AG10803 (cell line): ENCODE measurements around the gene SPON1.
"Not testable (repeated sequence)": the region's sequence is repeated elsewhere in the genome, so short reads cannot be mapped to it uniquely, and the experiment has no call there.

Source experiments
- DNase-seq: peaks from one replicate; pipeline ENCODE4 v3.0.0; 2010; ENCODE audit warnings: low read depth
- H3K4me3 ChIP-seq: 2 replicates; pipeline ENCODE4 v1.5.1; 2011; ENCODE audit warnings: mild to moderate bottlenecking, low read length, control low read depth
- TF ChIP-seq, protein P1 (sequence below): conservative IDR thresholded peaks from 2 replicates; pipeline ENCODE4 v1.5.1; 2011; ENCODE audit warnings: mild to moderate bottlenecking, low read length, control low read depth, inconsistent platforms

SPON1 gene

DNA sequence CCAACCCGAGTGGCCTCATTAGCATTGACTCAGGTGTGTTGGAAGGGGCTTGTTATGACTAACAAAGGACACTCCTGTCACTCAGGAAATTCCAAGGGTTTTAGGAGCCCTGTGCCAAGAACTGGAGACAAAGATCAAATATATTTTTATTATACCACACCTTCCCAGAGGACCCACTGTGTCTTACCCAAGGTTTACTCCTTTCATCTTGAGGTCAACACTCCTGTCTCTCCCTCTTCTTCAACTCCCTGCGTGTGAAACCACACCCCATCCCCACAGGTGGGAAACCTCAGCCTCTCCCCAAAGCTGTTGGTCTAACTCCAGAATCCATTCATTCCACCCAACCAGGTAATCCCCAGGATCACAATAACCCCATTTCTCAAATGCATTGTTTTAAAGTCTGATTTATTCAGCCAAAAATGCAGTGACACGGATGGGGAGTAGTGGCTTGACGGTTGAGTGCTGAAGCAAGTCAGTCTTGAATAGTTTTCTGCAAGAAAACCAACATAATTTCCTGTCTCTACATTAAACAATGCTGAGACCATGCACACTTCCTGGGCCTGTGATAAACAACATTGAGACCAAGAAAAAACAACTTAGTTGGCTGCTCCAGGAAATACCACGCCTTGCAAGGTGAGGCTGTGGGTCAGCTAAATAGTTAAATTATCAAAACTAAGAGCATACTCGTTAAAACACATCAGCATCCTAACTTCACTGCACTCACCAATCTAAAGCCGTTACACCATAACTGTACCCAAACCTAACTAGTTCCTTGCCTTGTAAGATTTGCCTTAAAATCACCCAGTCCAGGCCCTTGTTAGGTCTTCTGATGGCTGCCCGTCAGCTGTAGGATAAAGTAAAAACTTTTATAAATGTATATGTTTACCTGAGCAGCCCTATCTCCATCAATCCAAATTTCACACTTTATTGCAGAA is 38.5 kb upstream of the SPON1 start:
- TF ChIP-seq, protein P1, sequence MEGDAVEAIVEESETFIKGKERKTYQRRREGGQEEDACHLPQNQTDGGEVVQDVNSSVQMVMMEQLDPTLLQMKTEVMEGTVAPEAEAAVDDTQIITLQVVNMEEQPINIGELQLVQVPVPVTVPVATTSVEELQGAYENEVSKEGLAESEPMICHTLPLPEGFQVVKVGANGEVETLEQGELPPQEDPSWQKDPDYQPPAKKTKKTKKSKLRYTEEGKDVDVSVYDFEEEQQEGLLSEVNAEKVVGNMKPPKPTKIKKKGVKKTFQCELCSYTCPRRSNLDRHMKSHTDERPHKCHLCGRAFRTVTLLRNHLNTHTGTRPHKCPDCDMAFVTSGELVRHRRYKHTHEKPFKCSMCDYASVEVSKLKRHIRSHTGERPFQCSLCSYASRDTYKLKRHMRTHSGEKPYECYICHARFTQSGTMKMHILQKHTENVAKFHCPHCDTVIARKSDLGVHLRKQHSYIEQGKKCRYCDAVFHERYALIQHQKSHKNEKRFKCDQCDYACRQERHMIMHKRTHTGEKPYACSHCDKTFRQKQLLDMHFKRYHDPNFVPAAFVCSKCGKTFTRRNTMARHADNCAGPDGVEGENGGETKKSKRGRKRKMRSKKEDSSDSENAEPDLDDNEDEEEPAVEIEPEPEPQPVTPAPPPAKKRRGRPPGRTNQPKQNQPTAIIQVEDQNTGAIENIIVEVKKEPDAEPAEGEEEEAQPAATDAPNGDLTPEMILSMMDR, result no peak
- DNase-seq, result no peak
- H3K4me3 ChIP-seq, result no peak overlapping the region

DNA sequence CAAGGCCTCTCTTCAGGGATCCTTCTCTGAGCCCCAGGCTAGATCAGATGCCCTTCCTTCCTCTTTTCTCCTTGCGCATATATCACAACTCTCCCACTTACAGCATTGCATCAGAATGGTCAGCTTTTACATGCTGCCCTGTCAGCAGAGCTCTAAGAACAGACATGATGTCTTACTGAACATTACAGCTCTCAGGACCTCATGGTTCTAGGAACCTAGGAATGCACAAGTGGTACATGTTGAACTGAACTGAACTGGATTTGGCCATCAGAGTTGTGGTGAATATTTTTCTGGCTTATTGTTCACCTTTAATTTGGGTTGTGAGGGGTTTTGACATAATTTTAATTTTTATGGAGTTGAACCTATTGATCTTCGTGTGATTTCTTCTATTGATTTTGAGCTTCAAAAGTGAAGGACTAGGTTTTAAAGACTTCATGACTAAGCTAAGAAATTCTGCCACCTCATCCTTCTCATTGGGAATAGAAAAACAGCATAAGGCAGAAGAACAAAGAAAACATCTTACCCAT is 37.7 kb upstream of the SPON1 start:
- DNase-seq, result no peak
- TF ChIP-seq, protein P1, result no peak
- no peak overlapping the region for H3K4me3 ChIP-seq

DNA sequence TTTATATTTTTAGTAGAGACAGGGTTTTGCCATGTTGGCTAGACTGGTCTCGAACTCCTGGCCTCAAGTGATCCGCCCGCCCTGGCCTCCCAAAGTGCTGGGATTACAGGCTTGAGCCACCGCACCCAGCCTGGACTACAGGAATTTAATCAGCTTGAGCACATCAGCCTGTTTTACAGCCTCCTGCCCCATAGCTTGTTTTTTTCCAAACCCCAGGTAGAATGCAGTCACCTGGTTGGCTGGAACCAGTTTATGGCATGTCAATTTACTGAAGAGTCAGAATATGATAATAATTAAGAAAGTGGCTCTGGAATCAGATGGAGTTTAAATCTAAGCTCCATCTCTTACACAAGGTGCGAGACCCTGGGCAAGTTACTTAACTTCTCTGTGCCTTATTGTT is 36.2 kb upstream of the SPON1 start:
- not testable (repeated sequence) for H3K4me3 ChIP-seq, DNase-seq

DNA sequence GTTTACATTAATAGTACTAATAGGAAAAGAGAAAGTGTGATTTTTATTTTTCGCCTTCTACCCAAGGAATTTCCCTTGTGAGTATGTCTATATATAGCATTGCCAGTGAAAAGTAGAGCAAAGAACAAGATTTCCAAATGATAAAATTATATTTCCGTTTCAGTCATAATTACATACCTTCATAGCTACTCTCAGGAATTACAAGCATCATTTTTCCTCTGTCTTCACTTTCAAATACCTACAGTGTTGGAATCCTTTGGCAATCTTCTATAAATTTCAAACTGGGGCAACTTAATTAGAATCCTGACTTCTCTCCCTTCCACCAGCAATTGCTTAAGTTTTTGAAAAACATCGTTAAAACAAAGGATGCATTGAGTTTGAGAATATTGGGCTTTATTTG is 35.5 kb upstream of the SPON1 start:
- H3K4me3 ChIP-seq, result no peak overlapping the region
- TF ChIP-seq, protein P1, result no peak
- DNase-seq, result no peak

DNA sequence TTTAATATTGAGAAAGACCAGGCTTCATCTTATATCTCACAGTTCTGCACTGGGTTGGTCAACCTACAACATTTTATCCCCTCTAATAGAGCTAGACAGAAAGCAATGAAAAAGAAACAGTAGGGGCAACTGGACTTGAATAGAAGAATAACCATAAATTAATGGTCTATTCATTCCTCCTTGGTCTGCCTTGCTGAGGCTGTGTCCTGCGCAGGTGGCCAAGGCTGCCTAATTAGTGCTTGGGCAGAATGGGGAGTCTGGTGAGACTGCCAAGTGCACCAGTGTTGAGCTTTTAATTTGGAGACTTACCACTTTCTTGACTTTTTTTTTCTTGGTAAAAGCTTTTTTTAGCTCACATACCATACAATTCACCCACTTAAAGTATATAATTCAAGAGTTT is 35.0 kb upstream of the SPON1 start:
- TF ChIP-seq, protein P1, result no peak
- no peak overlapping the region for H3K4me3 ChIP-seq
- no peak for DNase-seq

DNA sequence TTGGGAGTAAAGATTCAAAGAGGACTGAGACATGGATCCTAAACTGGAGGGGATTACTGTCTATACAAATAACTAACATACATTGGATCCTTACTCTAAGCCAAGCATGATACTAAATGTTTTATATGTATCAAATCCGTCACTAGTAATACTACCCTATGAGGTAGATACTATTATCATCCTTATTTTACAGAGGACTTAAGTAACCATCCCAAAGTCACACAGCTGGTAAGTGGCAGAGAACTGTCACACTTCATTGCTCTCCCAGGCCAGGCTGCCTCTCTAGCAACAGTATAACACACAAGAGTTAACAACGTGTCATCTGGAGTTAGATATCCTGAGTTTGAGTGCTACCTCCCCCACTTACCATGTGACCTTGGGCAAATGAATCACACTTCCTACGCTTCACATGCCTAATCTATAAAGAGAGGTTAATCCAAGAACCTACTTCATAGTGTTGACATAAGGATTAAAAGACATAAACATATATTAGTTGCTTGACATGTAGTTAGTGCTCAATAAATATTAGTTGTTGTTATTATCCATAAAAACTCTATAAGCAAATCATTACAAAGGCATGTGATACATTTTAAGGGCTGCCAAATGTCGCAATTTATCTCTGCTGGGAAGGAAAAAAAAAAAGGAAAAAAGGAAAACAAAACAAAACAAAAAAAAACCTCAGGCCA is 33.8 kb upstream of the SPON1 start:
- no peak overlapping the region for H3K4me3 ChIP-seq
- TF ChIP-seq, protein P1, result no peak
- peak; percentile 74 for DNase-seq

DNA sequence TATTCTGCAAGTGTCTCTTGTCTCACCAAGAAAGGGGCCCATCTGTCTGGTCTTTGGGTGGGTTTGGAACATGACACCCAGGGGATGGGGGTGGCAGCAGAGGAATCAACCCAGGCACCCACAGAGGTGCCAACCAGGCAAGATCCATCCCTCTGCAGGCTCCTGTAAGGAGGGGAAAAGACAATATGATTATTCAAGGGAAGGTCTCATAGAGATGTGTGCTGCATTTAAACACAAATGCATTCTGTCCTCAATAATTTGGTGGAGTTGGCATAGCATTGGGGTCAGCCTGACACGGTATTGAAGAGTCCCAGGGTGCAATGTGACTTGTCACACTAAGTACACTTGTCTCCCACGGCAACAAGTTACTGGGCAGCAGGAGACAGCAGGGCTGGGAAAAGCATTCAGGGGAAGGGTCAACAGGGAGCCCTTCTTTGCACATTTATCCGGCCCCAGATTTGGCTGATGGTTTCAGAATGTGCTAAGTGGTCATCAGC is 33.1 kb upstream of the SPON1 start:
- TF ChIP-seq, protein P1, result no peak
- no peak for DNase-seq
- no peak overlapping the region for H3K4me3 ChIP-seq
